HG03439 (cell line): ENCODE measurements around the gene LIMS1.
"Not testable (repeated sequence)": the region's sequence is repeated elsewhere in the genome, so short reads cannot be mapped to it uniquely, and the experiment has no call there.

Source experiments
- ATAC-seq: cut with Tn5 transposase; IDR thresholded peaks from one replicate; pipeline ENCODE4 v1.9.1; 2021; ENCODE audit warnings: mild to moderate bottlenecking, moderate library complexity; ENCODE audit not compliant: unreplicated experiment

The LIMS1 gene

DNA sequence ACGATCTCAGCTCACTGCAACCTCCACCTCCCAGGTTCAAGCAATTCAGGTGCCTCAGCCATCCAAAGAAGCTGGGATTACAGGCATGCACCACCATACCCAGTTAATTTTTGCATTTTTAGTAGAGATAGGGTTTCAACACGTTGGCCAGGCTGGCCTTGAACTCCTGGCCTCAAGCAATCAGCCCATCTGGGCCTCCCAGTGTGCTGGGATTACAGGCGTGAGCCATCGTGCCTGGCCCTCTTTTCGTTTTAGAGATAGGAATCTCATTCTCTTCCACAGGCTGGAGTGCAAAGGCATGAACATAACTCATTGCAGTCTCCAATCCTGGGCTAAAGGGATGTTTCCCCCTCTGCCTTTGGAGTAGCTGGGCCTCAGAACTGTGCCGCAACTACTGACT lies 182.7 kb downstream of the LIMS1 start:
- not testable (repeated sequence) for ATAC-seq

DNA sequence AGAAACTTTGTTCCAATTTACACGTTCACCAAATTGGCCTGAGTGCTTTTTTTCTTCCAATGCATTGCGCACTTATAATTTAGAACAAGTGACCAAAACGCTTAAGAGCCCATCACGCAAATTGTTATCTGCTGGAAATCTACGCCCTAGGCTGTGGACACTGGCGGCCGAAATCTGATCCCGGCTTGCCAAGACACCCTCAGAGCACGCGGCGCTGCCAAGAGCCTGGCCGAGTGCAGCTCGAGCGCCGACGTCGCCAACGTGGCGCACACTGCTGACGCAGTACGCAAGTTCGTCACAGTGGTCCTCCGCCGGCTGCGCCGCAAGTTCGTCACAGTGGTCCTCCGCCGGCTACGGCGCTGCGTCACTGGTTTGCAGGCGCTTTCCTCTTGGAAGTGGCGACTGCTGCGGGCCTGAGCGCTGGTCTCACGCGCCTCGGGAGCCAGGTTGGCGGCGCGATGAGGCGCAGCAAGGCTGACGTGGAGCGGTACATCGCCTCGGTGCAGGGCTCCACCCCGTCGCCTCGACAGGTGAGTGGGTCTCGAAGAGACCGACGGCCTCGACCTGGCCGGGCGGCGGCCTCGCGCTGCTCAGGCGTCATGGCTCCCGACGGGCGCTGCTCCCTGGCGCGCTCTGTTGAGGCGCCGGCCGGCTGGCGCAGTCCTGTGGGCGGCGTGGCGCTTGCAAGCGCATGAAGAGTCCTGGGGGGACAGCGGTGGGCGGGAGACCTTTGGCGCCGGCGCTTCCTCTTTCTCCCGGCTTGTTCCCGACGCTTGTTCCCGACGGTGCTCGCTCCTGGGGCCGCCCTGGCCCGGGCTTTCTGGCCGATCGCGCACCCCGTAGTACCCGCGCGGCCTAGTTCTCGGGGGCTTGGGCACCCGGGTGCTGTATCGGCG lies 185.1 kb downstream of the LIMS1 start, which contains the start of gene RANBP2:
Gene RANBP2, plus strand, starts transcription at position 334 of the 896 bp plus-strand sequence. Its CDS starts 125 bp downstream, at position 459.
- ATAC-seq = peak; percentile 99

GRCh38 chr2:108726048-108726447 lies 191.8 kb downstream of the LIMS1 start:
- not testable (repeated sequence) for ATAC-seq

DNA sequence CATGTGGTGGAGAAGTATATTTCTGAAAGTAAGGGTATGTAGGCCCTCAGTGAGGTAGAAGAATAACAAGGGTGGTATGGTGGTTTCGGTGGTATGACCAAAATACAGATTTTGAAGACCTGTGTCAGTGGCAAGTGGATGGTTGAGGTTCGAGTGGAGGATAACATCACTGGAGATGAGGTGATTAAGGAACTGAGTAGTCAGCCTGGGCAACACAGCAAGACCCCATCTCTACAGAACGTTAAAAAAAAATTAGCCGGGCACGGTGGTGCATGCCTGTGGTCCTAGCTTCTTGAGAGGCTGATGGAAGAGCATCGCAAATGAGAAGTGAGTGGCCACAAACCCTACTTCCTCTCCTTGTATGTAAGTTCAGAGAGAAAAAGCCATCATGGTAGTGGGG lies 200.4 kb downstream of the LIMS1 start:
- ATAC-seq = not testable (repeated sequence)
